ENCODE results near the gene METTL23.

The METTL23 gene

DNA sequence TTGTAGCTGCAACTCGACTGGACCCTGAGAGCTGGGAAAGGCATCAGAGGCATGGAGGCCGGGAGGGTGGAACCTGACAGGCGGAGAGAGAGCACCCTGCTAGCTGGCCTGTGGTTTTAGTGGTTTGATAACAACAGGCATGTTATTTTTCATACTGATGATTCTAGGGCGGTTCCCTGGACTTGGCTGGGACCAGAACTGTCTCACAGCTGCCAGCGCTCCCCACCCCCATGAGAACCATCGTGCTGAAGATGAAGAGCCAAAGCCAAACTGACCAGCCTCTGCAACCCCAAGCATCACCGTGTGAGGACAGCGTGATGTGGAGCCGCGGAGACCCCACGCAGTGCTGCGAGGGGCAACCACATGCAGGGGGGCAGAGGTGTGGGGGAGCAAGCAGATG lies 44.3 kb upstream of the METTL23 start:
- H3K9me3 Mint-ChIP-seq, result no peaks in the 10 kb centered on the region
- H3K27me3 Mint-ChIP-seq (ENCODE audit: low read depth), result no peaks in the 10 kb centered on the region
- H3K27ac Mint-ChIP-seq, result peak overlapping the region; percentile 80 to 93 (median 88)
- TF ChIP-seq, protein P1, sequence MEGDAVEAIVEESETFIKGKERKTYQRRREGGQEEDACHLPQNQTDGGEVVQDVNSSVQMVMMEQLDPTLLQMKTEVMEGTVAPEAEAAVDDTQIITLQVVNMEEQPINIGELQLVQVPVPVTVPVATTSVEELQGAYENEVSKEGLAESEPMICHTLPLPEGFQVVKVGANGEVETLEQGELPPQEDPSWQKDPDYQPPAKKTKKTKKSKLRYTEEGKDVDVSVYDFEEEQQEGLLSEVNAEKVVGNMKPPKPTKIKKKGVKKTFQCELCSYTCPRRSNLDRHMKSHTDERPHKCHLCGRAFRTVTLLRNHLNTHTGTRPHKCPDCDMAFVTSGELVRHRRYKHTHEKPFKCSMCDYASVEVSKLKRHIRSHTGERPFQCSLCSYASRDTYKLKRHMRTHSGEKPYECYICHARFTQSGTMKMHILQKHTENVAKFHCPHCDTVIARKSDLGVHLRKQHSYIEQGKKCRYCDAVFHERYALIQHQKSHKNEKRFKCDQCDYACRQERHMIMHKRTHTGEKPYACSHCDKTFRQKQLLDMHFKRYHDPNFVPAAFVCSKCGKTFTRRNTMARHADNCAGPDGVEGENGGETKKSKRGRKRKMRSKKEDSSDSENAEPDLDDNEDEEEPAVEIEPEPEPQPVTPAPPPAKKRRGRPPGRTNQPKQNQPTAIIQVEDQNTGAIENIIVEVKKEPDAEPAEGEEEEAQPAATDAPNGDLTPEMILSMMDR (IDR thresholded peaks at IDR 0.05; ENCODE audit: unreplicated experiment in 3 of 3), result no peak
- H3K4me3 Mint-ChIP-seq, result peak overlapping the region; percentile 28 to 37 (median 33)
- H3K4me1 Mint-ChIP-seq, result peaks cover 57% of the 10 kb centered on the region
- H3K36me3 Mint-ChIP-seq (ENCODE audit: low read depth), result no peaks in the 10 kb centered on the region

DNA sequence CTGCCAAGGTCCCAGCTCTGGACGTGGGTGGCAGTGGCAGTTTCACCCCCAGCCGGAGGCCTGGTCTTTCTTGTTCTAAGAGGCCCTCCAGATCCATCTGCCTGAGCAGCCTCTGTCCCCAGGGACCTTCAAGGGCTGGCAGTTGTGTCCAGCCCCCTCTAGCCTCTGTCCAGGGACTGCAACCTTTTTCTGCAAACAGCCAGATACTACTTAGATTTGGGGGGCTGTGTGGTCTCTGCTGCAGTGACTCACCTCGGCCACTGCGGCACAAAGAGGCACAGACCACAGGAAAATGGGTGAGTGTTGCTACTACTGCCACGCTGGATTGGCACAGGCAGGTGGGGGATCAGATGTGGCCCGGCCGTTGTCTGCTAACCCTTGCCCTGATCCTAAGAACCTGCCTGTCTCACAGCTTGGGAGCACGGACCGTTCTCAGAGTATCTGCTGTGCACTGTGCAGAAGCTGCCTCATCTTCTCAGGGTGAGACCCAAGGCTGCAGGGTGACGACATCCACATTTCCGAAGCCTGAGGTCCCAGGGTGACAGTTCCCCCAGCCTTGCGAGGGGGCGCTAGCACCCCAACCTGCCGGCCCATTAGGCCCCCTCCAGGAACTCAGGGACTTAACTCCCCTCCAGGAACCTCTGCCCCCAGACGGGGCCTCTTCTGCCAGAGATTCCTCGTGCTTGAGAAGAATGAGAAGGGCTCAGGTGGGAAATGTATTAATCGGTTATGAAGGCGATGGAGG lies 43.5 kb upstream of the METTL23 start:
- peaks cover 63% of the 10 kb centered on the region for H3K4me1 Mint-ChIP-seq
- no peaks in the 10 kb centered on the region for H3K9me3 Mint-ChIP-seq
- H3K27me3 Mint-ChIP-seq (ENCODE audit: low read depth), result no peaks in the 10 kb centered on the region
- no peak overlapping the region for H3K4me3 Mint-ChIP-seq
- peak overlapping the region; percentile 76 to 93 (median 88) for H3K27ac Mint-ChIP-seq
- TF ChIP-seq, protein P1 (IDR thresholded peaks at IDR 0.05; ENCODE audit: unreplicated experiment in 3 of 3), result no peak
- no peaks in the 10 kb centered on the region for H3K36me3 Mint-ChIP-seq (ENCODE audit: low read depth)

DNA sequence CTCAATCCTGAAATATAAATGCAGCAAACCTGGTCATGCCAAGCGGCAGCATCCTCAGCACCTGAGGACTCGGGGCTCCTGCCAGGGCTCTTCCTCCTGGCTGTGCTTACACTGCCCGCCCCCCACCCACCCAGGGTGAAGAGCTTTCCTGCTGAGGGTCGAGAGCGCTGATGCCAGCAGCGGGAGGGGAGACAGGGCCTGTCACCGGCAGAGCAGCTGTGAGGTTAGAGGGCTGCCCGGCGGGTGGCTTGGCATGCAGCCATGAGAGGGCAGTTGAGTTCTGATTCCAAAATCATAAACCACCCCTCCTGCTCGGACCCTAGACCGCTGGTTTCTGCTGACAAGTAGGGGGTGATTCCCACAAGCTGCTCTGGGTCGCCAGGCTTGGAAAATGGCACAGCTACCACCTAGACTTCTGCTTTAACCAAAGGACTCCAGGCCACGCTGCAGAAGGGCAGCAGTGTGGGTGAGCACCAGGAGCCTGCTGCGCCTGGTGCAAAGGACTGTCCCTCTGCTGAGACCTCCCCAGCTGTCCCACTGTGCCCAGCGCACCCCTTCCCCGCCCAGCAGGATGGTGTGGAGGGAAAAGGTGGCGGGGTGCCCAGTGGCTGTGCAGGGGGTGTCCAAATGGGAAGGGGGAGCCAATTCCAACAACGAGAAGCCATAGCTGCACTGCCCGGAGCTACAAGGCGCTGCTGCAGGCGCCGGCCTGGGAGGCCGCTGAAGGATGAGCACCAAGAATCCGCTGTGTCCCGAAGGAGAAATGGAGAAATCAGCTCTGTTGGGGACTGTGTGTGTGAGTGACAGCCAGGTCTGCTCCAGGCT lies 42.5 kb upstream of the METTL23 start:
- no peaks in the 10 kb centered on the region for H3K27me3 Mint-ChIP-seq (ENCODE audit: low read depth)
- H3K4me3 Mint-ChIP-seq, result no peak overlapping the region
- TF ChIP-seq, protein P1 (IDR thresholded peaks at IDR 0.05; ENCODE audit: unreplicated experiment in 3 of 3), result no peak

GRCh38 chr17:76684756-76685155 lies 41.9 kb upstream of the METTL23 start:
- no peaks in the 10 kb centered on the region for H3K9me3 Mint-ChIP-seq
- H3K4me1 Mint-ChIP-seq, result peaks cover 72% of the 10 kb centered on the region
- no peak overlapping the region for H3K4me3 Mint-ChIP-seq
- H3K36me3 Mint-ChIP-seq (ENCODE audit: low read depth), result no peaks in the 10 kb centered on the region
- no peaks in the 10 kb centered on the region for H3K27me3 Mint-ChIP-seq (ENCODE audit: low read depth)
- H3K27ac Mint-ChIP-seq, result peak overlapping the region in 1 of 3 experiments; percentile 67
- TF ChIP-seq, protein P1 (IDR thresholded peaks at IDR 0.05; ENCODE audit: unreplicated experiment in 3 of 3), result no peak

More for the DNA sequence above, 42.5 kb upstream of the METTL23 start:
- H3K27ac Mint-ChIP-seq, result peak overlapping the region; percentile 76 to 93 (median 88)
- no peaks in the 10 kb centered on the region for H3K9me3 Mint-ChIP-seq
- peaks cover 72% of the 10 kb centered on the region for H3K4me1 Mint-ChIP-seq
- H3K36me3 Mint-ChIP-seq (ENCODE audit: low read depth), result no peaks in the 10 kb centered on the region

- no peaks in the 10 kb centered on the region for H3K36me3 Mint-ChIP-seq (ENCODE audit: low read depth)
- H3K27me3 Mint-ChIP-seq (ENCODE audit: low read depth), result no peaks in the 10 kb centered on the region
- peak overlapping the region in 2 of 3 experiments; percentile 64 to 67 for H3K27ac Mint-ChIP-seq
- TF ChIP-seq, protein P1 (IDR thresholded peaks at IDR 0.05; ENCODE audit: unreplicated experiment in 3 of 3), result no peak
- H3K4me1 Mint-ChIP-seq, result peaks cover 69% of the 10 kb centered on the region
- H3K9me3 Mint-ChIP-seq, result no peaks in the 10 kb centered on the region
- H3K4me3 Mint-ChIP-seq, result peak overlapping the region in 1 of 3 experiments; percentile 25
These were observed 41.3 kb upstream of the METTL23 start for GRCh38 chr17:76685366-76685765.
